Ramos (cell line): ENCODE measurements around the gene IGSF22.

ENCODE experiments used
- in situ Hi-C: fragments of 300-500 bp; cut with MboI; formaldehyde crosslinking; loops from one replicate; pipeline ENCODE4 v1.14.3; 2022; ENCODE audit warnings: low sequenced_read_pairs; ENCODE audit not compliant: unreplicated experiment

IGSF22 gene

GRCh38 chr11:18748766-18749365 is 22.9 kb upstream of the IGSF22 start:
- in situ Hi-C loops, result no loop called here

- in situ Hi-C loops, result no loop called here
Measured at GRCh38 chr11:18745251-18745650, 19.3 kb upstream of the IGSF22 start.

- in situ Hi-C loops, result no loop called here
Measured at GRCh38 chr11:18743900-18744514, 18.0 kb upstream of the IGSF22 start.

- in situ Hi-C loops, result no loop called here
Measured at GRCh38 chr11:18743365-18743764, 17.4 kb upstream of the IGSF22 start.

- in situ Hi-C loops, result no loop called here
Measured at GRCh38 chr11:18741783-18742182, 15.8 kb upstream of the IGSF22 start.

- in situ Hi-C loops, result loop anchor here (10.0 kb wide), 2 partner anchors 495 to 625 kb away; partner anchors contain the start of gene SAA2
Measured at GRCh38 chr11:18739685-18740084, 13.7 kb upstream of the IGSF22 start.

GRCh38 chr11:18737642-18738041 is 11.7 kb upstream of the IGSF22 start:
- in situ Hi-C loops, result loop anchor here (10.0 kb wide), 2 partner anchors 493 to 623 kb away; partner anchors contain the start of gene SAA2

- in situ Hi-C loops, result loop anchor here (10.0 kb wide), 2 partner anchors 492 to 622 kb away; partner anchors contain the start of gene SAA2
Measured at GRCh38 chr11:18736590-18737148, 10.7 kb upstream of the IGSF22 start.

GRCh38 chr11:18733202-18733601 is 7.2 kb upstream of the IGSF22 start:
- in situ Hi-C loops, result loop anchor here (10.0 kb wide), 2 partner anchors 488 to 618 kb away; partner anchors contain the start of gene SAA2

GRCh38 chr11:18731949-18732821 is 6.2 kb upstream of the IGSF22 start:
- in situ Hi-C loops, result loop anchor here (10.0 kb wide), 2 partner anchors 487 to 617 kb away; partner anchors contain the start of gene SAA2

- in situ Hi-C loops, result loop anchor here (10.0 kb wide), 2 partner anchors 487 to 617 kb away; partner anchors contain the start of gene SAA2
Measured at GRCh38 chr11:18731441-18731840, 5.5 kb upstream of the IGSF22 start.

GRCh38 chr11:18730020-18730419 is 4.0 kb upstream of the IGSF22 start:
- in situ Hi-C loops, result loop anchor here (10.0 kb wide), 2 partner anchors 485 to 615 kb away; partner anchors contain the start of gene SAA2

GRCh38 chr11:18729426-18729825 is 3.4 kb upstream of the IGSF22 start:
- in situ Hi-C loops, result no loop called here

GRCh38 chr11:18728658-18729057 is 2.7 kb upstream of the IGSF22 start:
- in situ Hi-C loops, result no loop called here

GRCh38 chr11:18727479-18728236 is 1.7 kb upstream of the IGSF22 start:
- in situ Hi-C loops, result no loop called here

GRCh38 chr11:18723991-18724390 is 2.0 kb downstream of the IGSF22 start:
- in situ Hi-C loops, result no loop called here

- in situ Hi-C loops, result no loop called here
Measured at GRCh38 chr11:18722293-18722637, 3.7 kb downstream of the IGSF22 start.

GRCh38 chr11:18721561-18722292 is 4.3 kb downstream of the IGSF22 start:
- in situ Hi-C loops, result no loop called here
